ENCODE results near the gene PRRC2B. TPM values are rescaled to one million over a fixed set of nuclear protein-coding genes. Genes with fewer than 3 reads are reported as not detected.
"Not testable (repeated sequence)": the region's sequence is repeated elsewhere in the genome, so short reads cannot be mapped to it uniquely, and the experiment has no call there.

Gene PRRC2B
- total RNA-seq, 1 donor from 2014 or later, result 112 TPM

- no peak overlapping the region for H3K4me3 ChIP-seq (ENCODE audit: low read depth, low read length)
- TF ChIP-seq, protein P1, sequence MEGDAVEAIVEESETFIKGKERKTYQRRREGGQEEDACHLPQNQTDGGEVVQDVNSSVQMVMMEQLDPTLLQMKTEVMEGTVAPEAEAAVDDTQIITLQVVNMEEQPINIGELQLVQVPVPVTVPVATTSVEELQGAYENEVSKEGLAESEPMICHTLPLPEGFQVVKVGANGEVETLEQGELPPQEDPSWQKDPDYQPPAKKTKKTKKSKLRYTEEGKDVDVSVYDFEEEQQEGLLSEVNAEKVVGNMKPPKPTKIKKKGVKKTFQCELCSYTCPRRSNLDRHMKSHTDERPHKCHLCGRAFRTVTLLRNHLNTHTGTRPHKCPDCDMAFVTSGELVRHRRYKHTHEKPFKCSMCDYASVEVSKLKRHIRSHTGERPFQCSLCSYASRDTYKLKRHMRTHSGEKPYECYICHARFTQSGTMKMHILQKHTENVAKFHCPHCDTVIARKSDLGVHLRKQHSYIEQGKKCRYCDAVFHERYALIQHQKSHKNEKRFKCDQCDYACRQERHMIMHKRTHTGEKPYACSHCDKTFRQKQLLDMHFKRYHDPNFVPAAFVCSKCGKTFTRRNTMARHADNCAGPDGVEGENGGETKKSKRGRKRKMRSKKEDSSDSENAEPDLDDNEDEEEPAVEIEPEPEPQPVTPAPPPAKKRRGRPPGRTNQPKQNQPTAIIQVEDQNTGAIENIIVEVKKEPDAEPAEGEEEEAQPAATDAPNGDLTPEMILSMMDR (conservative IDR thresholded peaks at IDR 0.05; ENCODE audit: low read depth, low read length), result no peak
- no peak for DNase-seq (ENCODE audit: low read depth)
Measured at GRCh38 chr9:131469951-131470350, 76.1 kb downstream of the PRRC2B start.

- no peak for DNase-seq (ENCODE audit: low read depth)
- TF ChIP-seq, protein P1 (conservative IDR thresholded peaks at IDR 0.05; ENCODE audit: low read depth, low read length), result no peak
- H3K4me3 ChIP-seq (ENCODE audit: low read depth, low read length), result no peak overlapping the region
Measured at GRCh38 chr9:131470581-131470991, 76.7 kb downstream of the PRRC2B start.

DNA sequence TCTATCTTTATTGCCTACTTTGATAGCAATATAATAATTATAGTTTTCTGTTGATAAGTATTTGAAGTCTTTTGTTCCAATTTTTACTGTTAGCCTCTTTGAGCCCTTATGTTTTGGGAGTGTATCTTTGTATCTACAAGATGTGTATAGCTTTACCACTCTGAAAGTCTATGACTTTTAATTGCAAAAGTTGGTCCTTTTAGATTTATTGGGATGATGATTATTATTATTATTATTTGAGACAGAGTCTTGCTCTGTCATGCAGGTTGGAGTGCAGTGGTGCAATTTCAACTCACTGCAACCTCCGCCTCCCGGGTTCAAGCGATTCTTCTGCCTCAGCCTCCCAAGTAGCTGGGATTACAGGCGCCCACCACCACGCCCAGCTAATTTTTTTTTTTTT, 78.2 kb downstream of the PRRC2B start:
- not testable (repeated sequence) for H3K4me3 ChIP-seq (ENCODE audit: low read depth, low read length); DNase-seq (ENCODE audit: low read depth)

DNA sequence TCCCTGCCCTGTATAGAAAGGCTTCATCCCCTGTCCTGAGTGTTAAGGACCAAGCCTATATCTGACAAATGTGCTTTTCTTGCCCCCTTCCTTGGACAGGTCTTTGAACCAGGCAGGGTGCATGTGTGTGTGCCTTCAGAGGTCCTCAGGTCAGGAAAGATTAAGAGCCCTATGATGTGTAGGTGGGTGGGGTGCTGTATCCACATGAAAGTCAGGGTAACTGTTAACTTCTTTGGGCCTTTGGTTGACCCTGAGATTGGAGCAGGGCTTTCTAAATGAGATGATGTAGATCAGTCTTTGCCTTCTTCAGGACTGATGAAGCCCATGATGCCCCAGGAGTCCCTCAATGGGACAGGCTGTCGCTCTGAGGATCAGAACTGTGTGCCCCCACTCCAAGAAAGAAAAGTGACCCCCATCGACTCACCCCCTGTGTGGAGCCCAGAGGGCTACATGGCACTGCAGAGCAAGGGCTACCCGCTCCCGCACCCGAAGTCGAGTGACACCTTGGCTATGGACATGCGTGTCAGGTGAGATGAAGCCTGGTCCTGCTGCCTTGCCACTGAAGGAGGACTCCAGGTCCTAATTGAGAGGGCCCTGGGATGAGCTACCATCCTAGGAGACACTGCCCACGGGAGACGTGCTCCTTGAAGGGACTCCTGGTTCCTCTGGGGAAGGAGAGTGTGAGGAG, 79.5 kb downstream of the PRRC2B start:
- DNase-seq (ENCODE audit: low read depth), result no peak
- H3K4me3 ChIP-seq (ENCODE audit: low read depth, low read length), result no peak overlapping the region
- TF ChIP-seq, protein P1 (conservative IDR thresholded peaks at IDR 0.05; ENCODE audit: low read depth, low read length), result no peak

DNA sequence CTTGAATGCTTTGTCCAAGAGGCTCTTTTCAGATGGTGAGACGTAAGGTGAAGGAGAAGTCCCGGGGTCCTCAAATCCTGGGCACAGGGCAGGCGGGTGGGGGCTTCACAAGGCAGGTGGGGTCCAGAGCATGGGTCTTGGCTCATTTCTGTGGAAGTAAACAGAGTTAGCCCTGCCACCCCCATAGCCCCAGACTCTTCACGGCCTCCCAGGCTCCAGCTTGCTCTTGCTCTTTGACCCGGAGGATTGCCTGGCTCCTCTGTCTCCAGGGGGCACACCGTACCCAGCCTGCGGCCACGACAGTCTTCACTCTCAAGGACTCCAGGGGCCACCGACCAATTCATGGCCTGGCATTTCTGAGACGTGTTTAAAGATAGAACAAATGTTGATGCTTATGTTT, 80.0 kb downstream of the PRRC2B start:
- no peak for DNase-seq (ENCODE audit: low read depth)
- no peak overlapping the region for H3K4me3 ChIP-seq (ENCODE audit: low read depth, low read length)
- TF ChIP-seq, protein P1 (conservative IDR thresholded peaks at IDR 0.05; ENCODE audit: low read depth, low read length), result no peak

DNA sequence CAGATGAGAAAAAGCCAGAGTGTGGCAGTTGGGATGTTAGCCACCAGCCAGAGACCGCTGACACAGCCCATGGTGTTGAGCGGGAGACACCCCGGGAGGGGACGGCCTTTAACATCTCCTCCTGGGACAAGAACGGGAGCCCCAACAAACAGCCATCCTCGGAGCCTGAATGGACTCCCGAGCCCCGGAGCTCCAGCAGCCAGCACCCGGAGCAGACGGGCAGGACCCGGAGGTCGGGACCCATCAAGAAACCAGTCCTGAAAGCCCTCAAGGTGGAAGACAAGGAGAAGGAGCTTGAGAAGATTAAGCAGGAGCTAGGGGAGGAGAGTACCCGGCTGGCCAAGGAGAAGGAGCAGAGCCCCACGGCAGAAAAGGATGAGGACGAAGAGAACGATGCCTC, 80.8 kb downstream of the PRRC2B start:
- no peak overlapping the region for H3K4me3 ChIP-seq (ENCODE audit: low read depth, low read length)
- no peak for DNase-seq (ENCODE audit: low read depth)
- TF ChIP-seq, protein P1 (conservative IDR thresholded peaks at IDR 0.05; ENCODE audit: low read depth, low read length), result no peak

GRCh38 chr9:131475111-131475955, 81.4 kb downstream of the PRRC2B start:
- no peak overlapping the region for H3K4me3 ChIP-seq (ENCODE audit: low read depth, low read length)
- TF ChIP-seq, protein P1 (conservative IDR thresholded peaks at IDR 0.05; ENCODE audit: low read depth, low read length), result no peak
- no peak for DNase-seq (ENCODE audit: low read depth)

Measured in epithelial cell of proximal tubule (primary cell).